ENCODE measurements around the gene CCDC197. TPM values are rescaled to one million over a fixed set of nuclear protein-coding genes. Genes with fewer than 3 reads are reported as not detected.

Gene CCDC197
- not detected in 2 replicates for total RNA-seq

DNA sequence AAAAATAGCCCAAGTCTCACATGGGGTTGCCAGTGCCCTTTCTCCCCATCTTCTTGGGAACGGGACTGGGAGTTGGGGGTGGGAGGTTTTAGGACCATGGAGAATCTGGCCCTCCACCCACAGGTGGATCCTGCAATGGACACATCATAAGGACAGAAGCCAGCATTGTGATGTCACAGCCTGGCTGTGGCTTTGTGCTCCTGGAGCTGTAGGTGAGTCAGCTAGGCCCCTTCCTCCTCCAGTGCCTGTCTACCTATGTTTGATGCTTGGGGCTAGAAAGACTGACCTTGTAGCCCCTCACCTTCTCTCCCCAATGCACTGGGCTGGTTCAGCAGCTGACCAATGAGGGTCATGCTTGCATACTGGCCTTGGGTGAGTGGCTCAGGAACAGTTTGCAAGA, at the start of gene CCDC197:
Gene CCDC197, plus strand, starts transcription at position 220 of the 400 bp plus-strand sequence. CDS start 831 bp downstream, outside the sequence.
- H3K4me3 ChIP-seq (ENCODE audit: low read depth, low read length) = no peak within 1 kb of the TSS
- no peak for DNase-seq (ENCODE audit: low read depth)
- TF ChIP-seq, protein P1, sequence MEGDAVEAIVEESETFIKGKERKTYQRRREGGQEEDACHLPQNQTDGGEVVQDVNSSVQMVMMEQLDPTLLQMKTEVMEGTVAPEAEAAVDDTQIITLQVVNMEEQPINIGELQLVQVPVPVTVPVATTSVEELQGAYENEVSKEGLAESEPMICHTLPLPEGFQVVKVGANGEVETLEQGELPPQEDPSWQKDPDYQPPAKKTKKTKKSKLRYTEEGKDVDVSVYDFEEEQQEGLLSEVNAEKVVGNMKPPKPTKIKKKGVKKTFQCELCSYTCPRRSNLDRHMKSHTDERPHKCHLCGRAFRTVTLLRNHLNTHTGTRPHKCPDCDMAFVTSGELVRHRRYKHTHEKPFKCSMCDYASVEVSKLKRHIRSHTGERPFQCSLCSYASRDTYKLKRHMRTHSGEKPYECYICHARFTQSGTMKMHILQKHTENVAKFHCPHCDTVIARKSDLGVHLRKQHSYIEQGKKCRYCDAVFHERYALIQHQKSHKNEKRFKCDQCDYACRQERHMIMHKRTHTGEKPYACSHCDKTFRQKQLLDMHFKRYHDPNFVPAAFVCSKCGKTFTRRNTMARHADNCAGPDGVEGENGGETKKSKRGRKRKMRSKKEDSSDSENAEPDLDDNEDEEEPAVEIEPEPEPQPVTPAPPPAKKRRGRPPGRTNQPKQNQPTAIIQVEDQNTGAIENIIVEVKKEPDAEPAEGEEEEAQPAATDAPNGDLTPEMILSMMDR (conservative IDR thresholded peaks at IDR 0.05; ENCODE audit: low read depth, low read length) = no peak

DNA sequence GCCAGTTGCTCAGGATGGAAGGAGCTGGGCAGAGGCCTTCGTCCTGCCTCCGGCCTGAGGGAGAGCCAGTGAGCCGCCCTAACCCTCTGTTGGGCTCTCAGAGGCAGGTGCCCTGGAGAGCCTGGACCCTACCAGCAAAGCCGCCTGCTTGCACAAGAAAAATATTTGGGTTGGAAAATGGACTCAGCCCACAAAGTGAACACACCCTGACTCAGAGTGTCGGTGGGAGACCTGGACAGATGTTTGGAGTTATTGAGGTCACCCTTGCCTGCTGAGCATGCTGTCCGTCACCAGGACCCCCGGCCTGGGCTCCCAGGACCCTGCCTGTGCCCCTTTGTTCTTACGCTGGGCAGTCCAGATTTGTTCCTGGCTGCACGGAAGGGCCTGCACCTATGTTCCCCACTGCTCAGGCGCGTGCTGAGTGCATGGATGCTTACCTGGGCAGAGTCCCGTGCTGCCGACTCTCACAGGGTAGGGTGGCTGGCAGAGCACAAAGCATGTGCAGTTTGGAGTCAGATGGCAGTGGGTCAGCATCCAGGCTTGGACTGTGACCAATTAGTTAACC, 47.5 kb upstream of the CCDC197 start:
- DNase-seq (ENCODE audit: low read depth) = no peak
- TF ChIP-seq, protein P1 (conservative IDR thresholded peaks at IDR 0.05; ENCODE audit: low read depth, low read length) = no peak
- H3K4me3 ChIP-seq (ENCODE audit: low read depth, low read length) = no peak overlapping the region

DNA sequence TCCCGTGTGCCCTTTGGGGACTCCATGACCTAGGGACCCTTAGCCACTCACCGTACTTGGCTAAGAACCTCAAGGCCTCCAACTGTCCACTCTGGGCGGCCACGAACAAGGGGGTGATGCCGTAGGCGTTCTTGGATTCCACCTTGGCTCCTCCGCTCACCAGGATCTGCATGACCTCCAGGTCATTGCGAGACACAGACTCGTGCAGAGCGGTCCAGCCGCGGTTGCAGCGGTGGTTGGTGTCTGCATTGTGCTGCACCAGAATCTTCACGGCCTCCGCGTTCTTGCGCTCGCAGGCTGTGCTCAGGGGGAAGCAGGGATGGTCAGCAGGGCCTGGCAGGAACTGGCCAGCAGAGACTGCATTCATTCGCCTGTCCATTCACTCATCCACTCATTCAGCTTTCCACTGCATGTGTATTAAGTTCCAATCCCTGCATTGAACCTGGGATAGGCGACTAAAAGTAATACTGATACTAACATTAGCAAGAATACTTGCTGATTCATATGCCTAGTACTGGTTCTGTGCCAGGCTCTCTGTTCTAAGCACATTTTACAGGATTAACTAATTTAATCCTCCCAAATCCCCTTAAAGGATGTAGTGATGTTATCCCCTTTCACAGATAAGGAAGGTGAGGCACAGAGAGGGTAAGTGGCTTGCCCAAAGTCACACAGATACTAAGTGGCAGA, 46.0 kb upstream of the CCDC197 start:
- no peak overlapping the region for H3K4me3 ChIP-seq (ENCODE audit: low read depth, low read length)
- no peak for DNase-seq (ENCODE audit: low read depth)
- TF ChIP-seq, protein P1 (conservative IDR thresholded peaks at IDR 0.05; ENCODE audit: low read depth, low read length) = no peak

DNA sequence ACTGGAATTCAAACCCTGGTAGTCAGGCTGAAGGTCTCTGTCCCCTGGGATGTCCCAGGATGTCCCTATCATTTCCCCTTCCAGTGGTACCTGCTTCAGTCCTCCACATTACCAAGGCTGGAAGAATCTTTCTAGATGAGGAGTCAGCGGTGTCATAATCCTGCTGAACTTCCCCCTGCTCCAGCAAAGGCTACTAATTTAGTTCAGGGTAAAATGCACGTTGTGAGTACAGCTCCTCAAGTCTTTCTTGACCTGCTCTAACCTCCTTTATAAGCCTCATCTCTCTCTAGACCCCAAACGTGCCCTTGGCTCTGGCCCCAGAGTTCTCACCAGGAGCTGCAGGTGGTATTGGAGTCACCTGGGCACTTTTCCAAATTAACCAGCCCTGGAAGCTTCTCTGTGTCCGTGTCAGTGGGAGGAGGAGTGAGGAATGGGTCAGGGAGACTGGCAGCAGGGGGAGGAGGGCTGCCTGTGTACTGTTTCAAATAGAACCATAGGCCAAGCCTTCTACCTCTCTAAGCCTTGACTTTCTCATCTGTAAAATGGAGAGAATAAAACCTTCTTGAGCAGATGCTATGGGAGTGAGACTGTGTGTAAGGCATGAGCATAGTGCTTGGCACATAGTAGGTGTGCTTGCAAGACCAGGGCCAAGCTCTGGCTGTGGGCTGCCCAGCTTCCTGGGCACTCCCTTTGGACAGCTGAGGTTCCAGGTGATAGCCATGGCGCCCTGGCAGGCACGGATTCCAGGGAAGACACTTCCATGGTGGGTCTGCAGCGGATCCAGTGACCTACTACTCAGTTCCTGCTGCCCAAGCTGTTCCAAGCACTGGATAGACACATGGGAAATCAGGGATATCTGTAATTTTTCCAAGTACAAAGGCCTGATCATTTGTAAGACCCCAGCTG, 45.2 kb upstream of the CCDC197 start:
- DNase-seq (ENCODE audit: low read depth) = no peak
- H3K4me3 ChIP-seq (ENCODE audit: low read depth, low read length) = no peak overlapping the region
- TF ChIP-seq, protein P1 (conservative IDR thresholded peaks at IDR 0.05; ENCODE audit: low read depth, low read length) = no peak

DNA sequence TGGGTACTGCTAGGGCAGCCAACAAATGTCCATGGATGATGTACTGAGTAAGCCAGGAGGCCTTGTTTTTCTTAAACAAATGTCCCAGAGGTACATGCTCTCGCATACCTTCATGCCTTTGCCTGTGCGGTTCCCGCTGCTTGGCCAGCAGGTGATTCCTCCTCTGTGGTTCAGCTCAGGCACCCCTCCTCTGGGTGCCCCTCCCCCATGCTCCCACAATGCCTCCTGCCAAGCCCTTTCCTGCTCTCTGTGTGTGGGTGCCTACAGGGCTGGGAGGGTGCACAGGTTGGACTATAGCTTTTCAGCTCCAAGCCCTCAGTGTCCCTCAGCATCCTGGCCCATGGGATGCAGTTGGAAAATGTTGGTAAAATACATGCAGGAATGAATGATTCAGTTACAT, 44.3 kb upstream of the CCDC197 start:
- no peak for DNase-seq (ENCODE audit: low read depth)
- H3K4me3 ChIP-seq (ENCODE audit: low read depth, low read length) = no peak overlapping the region
- TF ChIP-seq, protein P1 (conservative IDR thresholded peaks at IDR 0.05; ENCODE audit: low read depth, low read length) = no peak

DNA sequence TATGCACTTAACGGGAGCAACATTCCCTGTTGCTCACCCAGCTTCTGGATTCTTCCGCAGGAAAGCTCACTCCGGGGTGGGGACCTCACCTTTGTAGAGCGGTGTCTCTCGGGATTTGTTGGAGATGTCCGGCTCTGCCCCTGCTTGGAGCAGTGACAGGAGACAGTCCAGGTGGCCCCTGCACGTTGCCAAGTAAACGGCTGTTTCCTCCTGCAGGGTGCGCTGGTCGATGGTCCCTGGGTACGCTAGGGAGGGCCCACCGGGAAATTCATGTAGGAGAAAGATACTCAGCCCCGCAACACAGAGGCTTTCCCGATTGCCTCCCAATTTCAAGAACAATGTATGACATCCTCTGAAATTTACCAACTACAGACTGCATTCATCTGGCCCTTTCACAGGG, 43.8 kb upstream of the CCDC197 start:
- H3K4me3 ChIP-seq (ENCODE audit: low read depth, low read length) = no peak overlapping the region
- no peak for DNase-seq (ENCODE audit: low read depth)
- TF ChIP-seq, protein P1 (conservative IDR thresholded peaks at IDR 0.05; ENCODE audit: low read depth, low read length) = no peak
